ENCODE data around the gene FANCC.

FANCC gene

DNA sequence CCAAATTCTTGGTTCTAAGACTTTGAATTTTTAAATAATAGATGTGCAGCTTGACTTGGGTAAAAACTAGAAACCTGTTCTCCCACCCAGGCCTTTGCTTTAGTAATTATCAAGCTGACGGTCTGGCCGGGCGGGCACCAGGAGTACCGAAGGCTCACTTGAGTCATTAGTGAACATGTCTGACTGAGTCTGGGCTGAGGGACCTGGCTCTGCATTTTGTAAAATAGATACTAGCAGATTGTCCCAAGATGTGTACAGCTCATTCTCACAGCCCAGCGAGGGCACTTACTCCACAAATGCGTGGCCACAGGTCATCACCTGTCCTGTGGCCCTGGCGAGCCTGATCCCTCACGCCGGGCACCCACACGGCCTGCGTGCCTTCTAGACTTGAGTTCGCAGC is 216.2 kb downstream of the FANCC start:
- Mint-ChIP-seq H3K4me3 (no peak overlapping the region), H3K27ac (no peak overlapping the region), H3K36me3 (ENCODE audit: low read depth) (peaks cover 27% of the 10 kb centered on the region), H3K4me1 (peaks cover 59% of the 10 kb centered on the region), H3K9me3 (peaks cover 3% of the 10 kb centered on the region), H3K27me3 (ENCODE audit: low read depth, poor library complexity) (no peaks in the 10 kb centered on the region)
- no peak for DNase-seq
- TF ChIP-seq, protein P1, sequence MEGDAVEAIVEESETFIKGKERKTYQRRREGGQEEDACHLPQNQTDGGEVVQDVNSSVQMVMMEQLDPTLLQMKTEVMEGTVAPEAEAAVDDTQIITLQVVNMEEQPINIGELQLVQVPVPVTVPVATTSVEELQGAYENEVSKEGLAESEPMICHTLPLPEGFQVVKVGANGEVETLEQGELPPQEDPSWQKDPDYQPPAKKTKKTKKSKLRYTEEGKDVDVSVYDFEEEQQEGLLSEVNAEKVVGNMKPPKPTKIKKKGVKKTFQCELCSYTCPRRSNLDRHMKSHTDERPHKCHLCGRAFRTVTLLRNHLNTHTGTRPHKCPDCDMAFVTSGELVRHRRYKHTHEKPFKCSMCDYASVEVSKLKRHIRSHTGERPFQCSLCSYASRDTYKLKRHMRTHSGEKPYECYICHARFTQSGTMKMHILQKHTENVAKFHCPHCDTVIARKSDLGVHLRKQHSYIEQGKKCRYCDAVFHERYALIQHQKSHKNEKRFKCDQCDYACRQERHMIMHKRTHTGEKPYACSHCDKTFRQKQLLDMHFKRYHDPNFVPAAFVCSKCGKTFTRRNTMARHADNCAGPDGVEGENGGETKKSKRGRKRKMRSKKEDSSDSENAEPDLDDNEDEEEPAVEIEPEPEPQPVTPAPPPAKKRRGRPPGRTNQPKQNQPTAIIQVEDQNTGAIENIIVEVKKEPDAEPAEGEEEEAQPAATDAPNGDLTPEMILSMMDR (IDR thresholded peaks at IDR 0.05): no peak

DNA sequence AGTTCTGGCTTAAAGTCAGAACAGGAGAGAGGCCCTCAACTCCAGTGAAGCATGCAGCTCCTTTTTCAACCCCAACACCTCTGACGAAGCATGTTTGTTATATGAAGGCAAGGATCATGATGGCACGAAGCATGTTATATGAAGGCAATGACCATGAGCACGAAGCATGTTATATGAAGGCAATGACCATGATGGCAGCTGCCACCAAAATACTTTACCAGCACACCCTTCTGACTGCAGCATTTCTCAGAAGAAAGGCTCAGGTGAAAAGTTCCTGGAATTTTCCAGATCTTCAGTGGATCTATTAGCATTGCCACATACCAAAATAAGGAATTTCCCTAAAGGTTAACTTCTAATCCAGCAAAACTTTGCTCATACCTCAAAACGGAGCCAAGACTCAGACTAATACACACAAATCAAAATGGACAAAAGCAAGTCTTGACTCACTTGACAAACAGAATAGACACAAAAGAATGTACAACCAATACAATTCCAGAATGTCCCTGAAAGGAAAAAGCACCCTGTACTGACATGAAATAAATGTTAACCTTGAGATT is 217.4 kb downstream of the FANCC start:
- Mint-ChIP-seq H3K9me3 (peaks cover 3% of the 10 kb centered on the region), H3K27me3 (ENCODE audit: low read depth, poor library complexity) (no peaks in the 10 kb centered on the region), H3K27ac (no peak overlapping the region), H3K36me3 (ENCODE audit: low read depth) (peaks cover 26% of the 10 kb centered on the region), H3K4me3 (no peak overlapping the region), H3K4me1 (peaks cover 64% of the 10 kb centered on the region)
- no peak for DNase-seq
- TF ChIP-seq, protein P1 (IDR thresholded peaks at IDR 0.05): no peak

DNA sequence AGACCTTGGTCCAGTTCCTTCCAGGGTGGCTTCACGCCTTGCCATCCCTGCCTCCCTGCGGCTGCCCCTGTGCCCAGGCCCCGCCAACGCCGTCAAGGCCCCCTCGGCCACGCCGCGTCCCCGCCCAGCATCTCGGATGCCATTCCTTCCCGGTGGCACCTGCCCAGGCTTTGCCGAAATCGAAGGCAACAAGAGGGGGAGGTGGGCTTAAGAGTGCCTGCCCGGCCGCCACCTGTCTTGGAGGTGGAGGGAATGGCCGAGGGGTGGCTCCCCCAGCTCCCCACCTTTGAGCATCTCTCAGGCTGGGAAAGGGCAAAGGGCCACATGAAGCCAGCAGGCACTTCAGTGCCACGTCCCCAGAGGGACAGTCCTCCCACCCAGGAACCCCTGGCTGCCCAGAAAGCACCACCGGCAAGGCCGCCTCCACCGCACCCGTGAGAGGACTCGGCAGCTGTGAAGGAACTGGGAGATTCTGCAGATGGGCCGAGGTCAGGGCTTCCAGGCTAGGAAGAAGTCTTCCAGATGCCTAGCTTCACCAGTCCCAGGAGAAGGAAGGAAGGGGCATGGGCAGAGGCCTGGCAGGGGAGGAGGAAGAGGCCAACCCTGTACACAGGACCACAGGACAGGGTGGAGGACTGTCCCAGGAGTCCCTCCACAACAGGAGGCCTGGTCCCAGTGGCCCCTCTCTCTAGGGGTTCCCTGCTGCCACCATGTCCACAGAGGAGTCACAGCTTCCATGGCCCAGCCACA is 218.0 kb downstream of the FANCC start:
- Mint-ChIP-seq H3K27ac (no peak overlapping the region), H3K9me3 (peaks cover 3% of the 10 kb centered on the region), H3K4me1 (peaks cover 68% of the 10 kb centered on the region), H3K27me3 (ENCODE audit: low read depth, poor library complexity) (no peaks in the 10 kb centered on the region), H3K36me3 (ENCODE audit: low read depth) (peaks cover 29% of the 10 kb centered on the region), H3K4me3 (no peak overlapping the region)
- DNase-seq: no peak
- TF ChIP-seq, protein P1 (IDR thresholded peaks at IDR 0.05): no peak

DNA sequence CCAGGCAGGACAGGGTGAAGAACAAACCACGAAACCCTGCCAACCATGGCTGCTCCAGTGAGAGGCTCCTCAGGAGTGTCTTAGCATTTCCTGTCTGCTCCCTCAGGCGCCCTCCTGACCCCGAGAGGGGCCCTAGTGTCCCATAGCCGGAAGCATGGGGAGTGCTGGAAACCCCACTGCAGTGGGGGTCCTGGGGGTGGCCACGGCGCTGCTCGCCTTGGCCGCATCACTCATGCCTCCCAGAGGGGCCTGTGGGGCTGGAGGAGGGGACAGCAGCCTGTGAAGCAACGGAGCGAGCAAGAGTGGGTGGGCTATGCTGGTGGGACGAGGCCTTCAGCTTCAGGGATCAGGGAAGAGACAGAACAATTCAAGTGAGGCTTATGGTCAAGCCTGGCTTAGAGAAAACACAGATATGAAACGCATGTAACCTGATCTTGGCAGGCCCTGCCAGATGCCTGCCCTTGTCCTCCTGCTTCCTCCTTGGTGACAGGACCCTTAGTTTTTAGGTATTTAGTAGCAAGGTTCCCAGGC is 219.1 kb downstream of the FANCC start:
- H3K4me3 Mint-ChIP-seq: peak overlapping the region; percentile 64
- TF ChIP-seq, protein P1 (IDR thresholded peaks at IDR 0.05): no peak
- H3K27me3 Mint-ChIP-seq (ENCODE audit: low read depth, poor library complexity): no peaks in the 10 kb centered on the region
- peaks cover 29% of the 10 kb centered on the region for H3K36me3 Mint-ChIP-seq (ENCODE audit: low read depth)
- DNase-seq: peak; percentile 38
- H3K27ac Mint-ChIP-seq: peak overlapping the region; percentile 96
- H3K9me3 Mint-ChIP-seq: peaks cover 3% of the 10 kb centered on the region
- H3K4me1 Mint-ChIP-seq: peaks cover 77% of the 10 kb centered on the region

DNA sequence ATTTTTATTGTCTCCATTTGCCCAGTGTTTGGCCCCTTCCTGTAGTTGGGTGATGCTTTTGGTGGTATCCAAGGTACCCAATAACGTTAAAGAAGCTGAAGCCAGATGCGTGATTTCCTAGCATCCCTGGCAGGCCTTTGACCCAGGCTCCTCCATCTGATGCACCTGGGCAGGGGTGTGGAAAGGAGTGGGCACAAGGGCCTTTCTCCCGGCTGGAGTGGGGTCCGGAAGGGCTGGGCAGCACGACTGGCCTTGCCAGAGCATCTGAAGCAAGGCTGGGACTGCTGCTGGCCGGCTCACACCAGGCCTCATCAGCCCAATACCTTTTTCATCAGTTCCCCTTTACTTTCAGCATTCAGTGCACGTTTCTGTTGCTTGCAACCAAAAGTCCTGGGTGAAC is 220.2 kb downstream of the FANCC start:
- H3K27ac Mint-ChIP-seq: no peak overlapping the region
- no peaks in the 10 kb centered on the region for H3K27me3 Mint-ChIP-seq (ENCODE audit: low read depth, poor library complexity)
- H3K9me3 Mint-ChIP-seq: peaks cover 3% of the 10 kb centered on the region
- H3K4me1 Mint-ChIP-seq: peaks cover 81% of the 10 kb centered on the region
- no peak overlapping the region for H3K4me3 Mint-ChIP-seq
- TF ChIP-seq, protein P1 (IDR thresholded peaks at IDR 0.05): no peak
- DNase-seq: no peak
- peaks cover 29% of the 10 kb centered on the region for H3K36me3 Mint-ChIP-seq (ENCODE audit: low read depth)

All from nephron progenitor cell (in vitro differentiated cells).